Omental fat pad (tissue), 4 donors: ENCODE measurements around the gene SLK. TPM values are rescaled to one million over a fixed set of nuclear protein-coding genes. Genes with fewer than 3 reads are reported as not detected.

ENCODE experiments used
- ATAC-seq: fragments of 150-250 bp; one replicate; pipeline ENCODE4 v1.9.1; 2016; ENCODE audit warnings: mild to moderate bottlenecking, moderate library complexity; ENCODE audit not compliant: low FRiP score
- DNase-seq: peaks from one replicate; pipeline ENCODE4 v3.0.0-alpha.2; 2019; ENCODE audit warnings: low spot score
- CTCF ChIP-seq, 3 donors: fragments of 450-650 bp; IDR thresholded peaks; one replicate each; pipeline ENCODE4 v1.5.1; 2016 to 2017; ENCODE audit warnings: antibody characterized with exemption in 3 of 3, mild to moderate bottlenecking in 3 of 3, moderate library complexity in 2 of 3
- total RNA-seq, 4 donors: library from RNA; depleted of rRNA; stranded (reverse); fragments of >200 nt; gene quantifications; one replicate each; pipeline ENCODE4 v1.1.0, GENCODE V29; 2016

Gene SLK
- total RNA-seq, 4 donors from 2014 or later = 49.0 to 97.0 (median 61.8) TPM

DNA sequence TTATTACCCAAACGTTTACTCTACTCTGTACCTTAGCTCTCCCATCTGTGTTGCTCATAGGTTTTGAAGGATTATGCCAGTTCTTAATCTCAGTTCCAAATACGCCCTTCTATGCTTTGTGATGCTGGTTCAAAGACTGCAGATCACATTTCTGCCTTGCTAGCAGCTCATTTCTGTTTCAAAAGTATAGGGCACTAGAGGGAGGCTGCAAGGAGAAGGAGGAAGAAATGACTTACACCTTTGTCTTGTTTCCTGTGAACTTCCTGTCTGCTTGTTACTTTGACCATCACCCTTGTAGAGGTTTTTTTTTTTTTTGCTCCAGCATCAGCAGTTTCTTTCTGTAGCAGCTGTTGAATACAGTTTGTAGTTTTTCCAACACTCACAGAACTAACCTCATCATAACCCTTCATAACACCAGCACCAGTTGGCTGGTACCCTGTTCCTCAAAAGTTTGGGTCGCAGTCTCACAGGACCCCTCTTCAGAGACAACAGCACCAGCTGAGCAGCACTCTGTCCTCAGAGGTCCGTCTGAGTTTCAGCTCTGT is 16.5 kb downstream of the SLK start:
- ATAC-seq (no peak), DNase-seq (no peak)
- TF ChIP-seq CTCF (IDR thresholded peaks at IDR 0.05) = no peak

- DNase-seq (no peak), ATAC-seq (no peak)
- TF ChIP-seq CTCF (IDR thresholded peaks at IDR 0.05) = no peak
Observed at GRCh38 chr10:103985726-103986125, 18.8 kb downstream of the SLK start.

DNA sequence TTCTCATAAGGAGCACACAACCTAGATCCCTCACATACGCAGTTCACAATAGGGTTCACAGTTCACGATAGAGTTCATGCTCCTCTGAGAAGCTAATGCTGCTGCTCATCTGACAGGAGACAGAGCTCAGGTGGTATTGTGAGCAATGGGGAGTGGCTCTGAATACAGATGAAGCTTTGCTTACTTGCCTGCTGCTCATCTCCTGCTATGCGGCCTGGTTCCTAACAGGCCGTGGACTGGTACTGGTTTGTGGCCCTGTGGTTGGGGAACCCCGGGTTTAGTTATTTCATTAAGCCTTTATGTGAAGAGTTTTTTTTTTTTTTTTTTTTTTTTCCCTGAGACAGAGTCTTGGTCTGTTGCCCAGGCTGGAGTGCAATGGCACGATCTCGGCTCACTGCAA is 19.4 kb downstream of the SLK start:
- no peak for TF ChIP-seq CTCF (IDR thresholded peaks at IDR 0.05)
- no peak for DNase-seq
- no peak for ATAC-seq

DNA sequence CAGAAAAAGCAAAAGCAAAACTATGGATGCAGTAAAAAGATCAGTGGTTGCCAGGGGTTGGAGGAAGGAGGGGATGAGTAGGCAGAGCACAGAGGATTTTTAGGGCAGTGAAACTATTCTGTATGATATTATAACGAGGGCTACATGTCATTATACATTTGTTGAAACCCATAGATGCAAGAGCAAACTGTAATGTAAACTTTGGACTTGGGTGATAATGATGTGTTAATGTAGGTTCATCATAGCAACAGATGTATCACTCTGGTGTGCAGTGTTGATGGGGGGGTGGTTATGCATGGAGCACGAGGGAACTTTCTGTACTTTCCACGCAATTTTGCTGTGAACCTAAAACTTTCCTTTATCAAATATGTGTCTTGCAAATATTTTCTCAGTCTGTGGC is 23.2 kb downstream of the SLK start:
- no peak for DNase-seq
- no peak for ATAC-seq
- no peak for TF ChIP-seq CTCF (IDR thresholded peaks at IDR 0.05)

DNA sequence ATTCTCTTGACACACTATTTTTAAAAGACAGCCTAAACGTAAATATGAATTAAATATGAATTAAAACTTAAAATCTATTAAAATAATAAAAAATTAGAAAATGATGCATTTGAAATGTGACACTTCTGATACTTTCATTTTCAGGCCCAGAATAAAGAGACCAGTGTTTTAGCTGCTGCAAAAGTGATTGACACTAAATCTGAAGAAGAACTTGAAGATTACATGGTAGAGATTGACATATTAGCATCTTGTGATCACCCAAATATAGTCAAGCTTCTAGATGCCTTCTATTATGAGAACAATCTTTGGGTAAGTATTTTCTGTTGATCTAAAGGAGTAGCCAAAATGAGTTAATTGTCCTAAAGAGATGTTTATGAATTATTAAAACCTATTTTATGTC is 23.6 kb downstream of the SLK start:
- TF ChIP-seq CTCF (IDR thresholded peaks at IDR 0.05) = no peak
- ATAC-seq (no peak), DNase-seq (no peak)

GRCh38 chr10:103991393-103992128 is 24.6 kb downstream of the SLK start:
- DNase-seq (no peak), ATAC-seq (no peak)
- TF ChIP-seq CTCF (IDR thresholded peaks at IDR 0.05) = no peak

- DNase-seq = no peak
- no peak for ATAC-seq
- TF ChIP-seq CTCF (IDR thresholded peaks at IDR 0.05) = no peak
Observed at GRCh38 chr10:103995134-103995533, 28.2 kb downstream of the SLK start.
